Suprapubic skin (tissue), 4 donors: ENCODE results near the gene PLXNA2. TPM values are rescaled to one million over a fixed set of nuclear protein-coding genes. Genes with fewer than 3 reads are reported as not detected.

Experiments
- DNase-seq, 2 donors: peaks; one replicate each; pipeline ENCODE4 v3.0.0-alpha.2; 2019; ENCODE audit warnings: low spot score in 2 of 2
- H3K27ac ChIP-seq: fragments of 200-600 bp; sonication (generic); one replicate; pipeline ENCODE4 v1.5.1; 2019
- H3K27me3 ChIP-seq: fragments of 200-600 bp; sonication (generic); one replicate; pipeline ENCODE4 v1.5.1; 2019
- H3K36me3 ChIP-seq: fragments of 200-600 bp; sonication (generic); one replicate; pipeline ENCODE4 v1.5.1; 2019
- H3K4me1 ChIP-seq: fragments of 200-600 bp; sonication (generic); one replicate; pipeline ENCODE4 v1.5.1; 2019
- H3K4me3 ChIP-seq: fragments of 200-600 bp; sonication (generic); one replicate; pipeline ENCODE4 v1.5.1; 2019; ENCODE audit warnings: mild to moderate bottlenecking
- H3K9me3 ChIP-seq: fragments of 200-600 bp; sonication (generic); one replicate; pipeline ENCODE4 v1.5.1; 2019
- CTCF ChIP-seq, 2 donors: fragments of 200-600 bp in 1 of 2; fragments of 450-650 bp in 1 of 2; sonication (generic) in 1 of 2; IDR thresholded peaks; one replicate each; pipeline ENCODE4 v1.5.1; 2016 to 2019; ENCODE audit warnings: antibody characterized with exemption in 2 of 2, mild to moderate bottlenecking in 1 of 2, moderate library complexity in 1 of 2
- EP300 ChIP-seq: sonication (generic); formaldehyde crosslinking; IDR thresholded peaks from one replicate; pipeline ENCODE4 v1.6.1; 2017; ENCODE audit warnings: antibody characterized with exemption
- POLR2A ChIP-seq, 2 donors: fragments of 450-650 bp; IDR thresholded peaks; one replicate each; pipeline ENCODE4 v1.6.1; 2017; ENCODE audit warnings: antibody characterized with exemption in 2 of 2, mild to moderate bottlenecking in 2 of 2, moderate library complexity in 2 of 2
- POLR2AphosphoS5 ChIP-seq, 3 donors: sonication (generic); formaldehyde crosslinking; IDR thresholded peaks; one replicate each; pipeline ENCODE4 v1.6.1; 2017; ENCODE audit warnings: antibody characterized with exemption in 3 of 3
- WGBS: methylation state at CpG from one replicate; pipeline ENCODE4 v1.1.5; 2018; 5-methylcytosine and 5-hydroxymethylcytosine counted together
- total RNA-seq, 4 donors: library from RNA; depleted of rRNA; stranded (reverse); fragments of >200 nt; gene quantifications; one replicate each; pipeline ENCODE4 v1.1.0, GENCODE V29; 2016

The PLXNA2 gene
- total RNA-seq, 4 donors from 2014 or later = 35.3 to 53.9 (median 45.7) TPM

GRCh38 chr1:208084220-208084619 lies 160.0 kb downstream of the PLXNA2 start:
- peaks cover 17% of the 10 kb centered on the region for H3K4me1 ChIP-seq
- no peak overlapping the region for H3K27ac ChIP-seq
- TF ChIP-seq POLR2AphosphoS5 (IDR thresholded peaks at IDR 0.05) = no peak
- TF ChIP-seq CTCF (IDR thresholded peaks at IDR 0.05) = no peak
- no peak for TF ChIP-seq POLR2A (IDR thresholded peaks at IDR 0.05)
- TF ChIP-seq EP300 = no peak
- peaks cover 9% of the 10 kb centered on the region for H3K36me3 ChIP-seq
- no peak for DNase-seq
- H3K9me3 ChIP-seq = no peaks in the 10 kb centered on the region
- H3K4me3 ChIP-seq = no peak overlapping the region
- no peaks in the 10 kb centered on the region for H3K27me3 ChIP-seq
- WGBS = 89% methylated on average over 16 of the region's 16 CpGs

- 98% methylated on average over 2 of the region's 2 CpGs for WGBS
- H3K9me3 ChIP-seq = no peaks in the 10 kb centered on the region
- H3K27ac ChIP-seq = no peak overlapping the region
- no peaks in the 10 kb centered on the region for H3K27me3 ChIP-seq
- H3K4me3 ChIP-seq = no peak overlapping the region
- TF ChIP-seq CTCF (IDR thresholded peaks at IDR 0.05) (no peak), POLR2AphosphoS5 (IDR thresholded peaks at IDR 0.05) (no peak), POLR2A (IDR thresholded peaks at IDR 0.05) (no peak), EP300 (no peak)
- H3K36me3 ChIP-seq = peaks cover 11% of the 10 kb centered on the region
- DNase-seq = no peak
- peaks cover 19% of the 10 kb centered on the region for H3K4me1 ChIP-seq
Observed at GRCh38 chr1:208083715-208084085, 160.5 kb downstream of the PLXNA2 start.

GRCh38 chr1:208083016-208083714 lies 161.0 kb downstream of the PLXNA2 start:
- Histone ChIP-seq H3K36me3 (peaks cover 16% of the 10 kb centered on the region), H3K9me3 (no peaks in the 10 kb centered on the region), H3K27me3 (no peaks in the 10 kb centered on the region), H3K27ac (no peak overlapping the region), H3K4me3 (no peak overlapping the region), H3K4me1 (peaks cover 24% of the 10 kb centered on the region)
- TF ChIP-seq EP300 (no peak), POLR2AphosphoS5 (IDR thresholded peaks at IDR 0.05) (no peak), POLR2A (IDR thresholded peaks at IDR 0.05) (no peak), CTCF (IDR thresholded peaks at IDR 0.05) (no peak)
- DNase-seq = no peak
- WGBS = 94% methylated on average over 16 of the region's 16 CpGs

GRCh38 chr1:208081972-208082371 lies 162.2 kb downstream of the PLXNA2 start:
- no peak for DNase-seq
- Histone ChIP-seq H3K4me3 (no peak overlapping the region), H3K27ac (no peak overlapping the region), H3K9me3 (no peaks in the 10 kb centered on the region), H3K27me3 (no peaks in the 10 kb centered on the region), H3K4me1 (peaks cover 25% of the 10 kb centered on the region), H3K36me3 (peaks cover 22% of the 10 kb centered on the region)
- WGBS = 87% methylated on average over 12 of the region's 12 CpGs
- TF ChIP-seq POLR2AphosphoS5 (IDR thresholded peaks at IDR 0.05) (no peak), CTCF (IDR thresholded peaks at IDR 0.05) (no peak), POLR2A (IDR thresholded peaks at IDR 0.05) (no peak), EP300 (no peak)

- no peak overlapping the region for H3K27ac ChIP-seq
- 81% methylated on average over 11 of the region's 11 CpGs for WGBS
- no peak for DNase-seq
- peaks cover 15% of the 10 kb centered on the region for H3K4me1 ChIP-seq
- H3K4me3 ChIP-seq = no peak overlapping the region
- H3K36me3 ChIP-seq = peaks cover 22% of the 10 kb centered on the region
- H3K9me3 ChIP-seq = no peaks in the 10 kb centered on the region
- TF ChIP-seq POLR2AphosphoS5 (IDR thresholded peaks at IDR 0.05) (no peak), CTCF (IDR thresholded peaks at IDR 0.05) (no peak), EP300 (no peak), POLR2A (IDR thresholded peaks at IDR 0.05) (no peak)
- no peaks in the 10 kb centered on the region for H3K27me3 ChIP-seq
Observed at GRCh38 chr1:208080396-208081286, 163.5 kb downstream of the PLXNA2 start.
